Naive thymus-derived CD8-positive, alpha-beta T cell (primary cell): ENCODE results near the gene LARP4B. TPM values are rescaled to one million over a fixed set of nuclear protein-coding genes. Genes with fewer than 3 reads are reported as not detected.
A peak's percentile ranks its signal among the peaks of the same experiment; 100 is the strongest.

Source experiments
- ATAC-seq, 2 donors: fragments of 150-1000 bp; cut with Tn5 transposase in 1 of 2; sonication (Bioruptor Pico), chemical (Tn5 transposase) in 1 of 2; 1 replicate in 1 of 2; 2 replicates in 1 of 2; pipeline ENCODE4 v1.10.0; 2021; ENCODE audit warnings: mild to moderate bottlenecking in 2 of 2, moderate library complexity in 2 of 2
- POLR2A ChIA-PET: fragments of 350-600 bp; sonication (Branson Sonifier 250); formaldehyde crosslinking; loops from one replicate; lab custom pipeline; 2021; ENCODE audit warnings: antibody characterized with exemption; lab: Charles Lee
- DNase-seq, 10 donors: peaks; one replicate each; pipeline versions ENCODE4 v3.0.0 to v3.0.0-alpha.2; 2020 to 2022
- H3K27ac Mint-ChIP-seq, 10 donors: one replicate each; pipeline ENCODE4 v1.8.0; 2020 to 2022; ENCODE audit warnings: mild to moderate bottlenecking in 10 of 10, mixed read lengths in 10 of 10, moderate library complexity in 4 of 10, inconsistent platforms in 1 of 10
- H3K27me3 Mint-ChIP-seq, 5 donors: one replicate each; pipeline ENCODE4 v1.8.0; 2021 to 2022; ENCODE audit warnings: mixed read lengths in 5 of 5
- H3K36me3 Mint-ChIP-seq, 3 donors: one replicate each; pipeline ENCODE4 v1.8.0; 2020 to 2022; ENCODE audit warnings: mixed read lengths in 3 of 3, mild to moderate bottlenecking in 2 of 3, inconsistent platforms in 1 of 3
- H3K4me1 Mint-ChIP-seq, 4 donors: one replicate each; pipeline ENCODE4 v1.8.0; 2021 to 2022; ENCODE audit warnings: mixed read lengths in 4 of 4
- H3K4me3 Mint-ChIP-seq, 10 donors: one replicate each; pipeline ENCODE4 v1.8.0; 2020 to 2022; ENCODE audit warnings: mild to moderate bottlenecking in 10 of 10, mixed read lengths in 10 of 10, moderate library complexity in 6 of 10, inconsistent platforms in 1 of 10
- H3K9me3 Mint-ChIP-seq, 9 donors: one replicate each; pipeline ENCODE4 v1.8.0; 2020 to 2022; ENCODE audit warnings: mixed read lengths in 9 of 9, mild to moderate bottlenecking in 3 of 9, inconsistent platforms in 1 of 9, moderate library complexity in 1 of 9
- polyA plus RNA-seq, 3 donors: library from polyadenylated mRNA; unstranded; fragments of 300-500 nt; fragmentation: Illumina TruSeq; gene quantifications; one replicate each; pipeline ENCODE4 v1.2.3, GENCODE V29; 2021
- total RNA-seq, 8 experiments: library from RNA in 2 of 8; stranded (reverse) in 2 of 8; gene quantifications; one replicate each; pipeline ENCODE4 v1.2.3 and lab custom pipeline; 2021 to 2026

The LARP4B gene
- total and polyA plus RNA-seq, 5 experiments from 2014 or later: 22.8 to 94.8 (median 40.5) TPM

- ATAC-seq: no peak
- no peak overlapping the region for H3K27ac Mint-ChIP-seq
Observed at GRCh38 chr10:955127-955819, 23.8 kb upstream of the LARP4B start.

GRCh38 chr10:954396-954795 is 22.9 kb upstream of the LARP4B start:
- Mint-ChIP-seq H3K4me3 (no peak overlapping the region), H3K27ac (no peak overlapping the region), H3K27me3 (peaks cover 0 to 7% (median 2%) of the 10 kb centered on the region in 5 donors), H3K4me1 (peaks cover 0 to 3% (median 0%) of the 10 kb centered on the region in 4 donors), H3K9me3 (no peaks in the 10 kb centered on the region), H3K36me3 (no peaks in the 10 kb centered on the region)
- ATAC-seq (no peak), DNase-seq (no peak)
- POLR2A ChIA-PET: interaction anchor here (1.3 kb wide), 1 partner anchor 14 kb away, joined by 3 read pairs; no protein-coding TSS in a partner anchor

More at GRCh38 chr10:955127-955819, 23.8 kb upstream of the LARP4B start:
- no peak for DNase-seq
- POLR2A ChIA-PET: no interaction called here
- Mint-ChIP-seq H3K4me3 (no peak overlapping the region), H3K27me3 (peaks cover 2 to 12% (median 3%) of the 10 kb centered on the region in 5 donors), H3K9me3 (no peaks in the 10 kb centered on the region), H3K4me1 (peaks cover 0 to 3% (median 0%) of the 10 kb centered on the region in 4 donors), H3K36me3 (no peaks in the 10 kb centered on the region)

- H3K27me3 Mint-ChIP-seq: peaks cover 0 to 5% (median 2%) of the 10 kb centered on the region in 5 donors
- no peak overlapping the region for H3K27ac Mint-ChIP-seq
- H3K4me1 Mint-ChIP-seq: peaks cover 0 to 3% (median 0%) of the 10 kb centered on the region in 4 donors
- H3K9me3 Mint-ChIP-seq: no peaks in the 10 kb centered on the region
- POLR2A ChIA-PET: interaction anchor here (1.3 kb wide), 1 partner anchor 13 kb away, joined by 3 read pairs; no protein-coding TSS in a partner anchor
- H3K36me3 Mint-ChIP-seq: no peaks in the 10 kb centered on the region
- H3K4me3 Mint-ChIP-seq: no peak overlapping the region
- ATAC-seq: no peak
- DNase-seq: no peak
Observed at GRCh38 chr10:953836-954235, 22.3 kb upstream of the LARP4B start.

- H3K4me1 Mint-ChIP-seq: peaks cover 0 to 4% (median 3%) of the 10 kb centered on the region in 4 donors
- no peak for ATAC-seq
- H3K27ac Mint-ChIP-seq: no peak overlapping the region
- H3K4me3 Mint-ChIP-seq: no peak overlapping the region
- H3K9me3 Mint-ChIP-seq: no peaks in the 10 kb centered on the region
- DNase-seq: no peak
- peaks cover 0 to 2% (median 0%) of the 10 kb centered on the region in 5 donors for H3K27me3 Mint-ChIP-seq
- POLR2A ChIA-PET: no interaction called here
- no peaks in the 10 kb centered on the region for H3K36me3 Mint-ChIP-seq
Observed at GRCh38 chr10:949446-949845, 17.9 kb upstream of the LARP4B start.

- no peak overlapping the region for H3K4me3 Mint-ChIP-seq
- DNase-seq (no peak), ATAC-seq (no peak)
- POLR2A ChIA-PET: no interaction called here
- no peaks in the 10 kb centered on the region for H3K9me3 Mint-ChIP-seq
- H3K27me3 Mint-ChIP-seq: peaks cover 0 to 2% (median 0%) of the 10 kb centered on the region in 5 donors
- H3K36me3 Mint-ChIP-seq: no peaks in the 10 kb centered on the region
- peaks cover 0 to 12% (median 9%) of the 10 kb centered on the region in 4 donors for H3K4me1 Mint-ChIP-seq
- no peak overlapping the region for H3K27ac Mint-ChIP-seq
Observed at GRCh38 chr10:948347-948746, 16.8 kb upstream of the LARP4B start.

- H3K9me3 Mint-ChIP-seq: no peaks in the 10 kb centered on the region
- DNase-seq: no peak
- ATAC-seq: no peak
- peaks cover 0 to 2% (median 0%) of the 10 kb centered on the region in 5 donors for H3K27me3 Mint-ChIP-seq
- H3K4me1 Mint-ChIP-seq: peaks cover 0 to 12% (median 9%) of the 10 kb centered on the region in 4 donors
- H3K4me3 Mint-ChIP-seq: no peak overlapping the region
- POLR2A ChIA-PET: no interaction called here
- no peaks in the 10 kb centered on the region for H3K36me3 Mint-ChIP-seq
- H3K27ac Mint-ChIP-seq: peak overlapping the region in 1 of 10 donors; percentile 41
Observed at GRCh38 chr10:947881-948280, 16.4 kb upstream of the LARP4B start.

- DNase-seq (no peak), ATAC-seq (no peak)
- no peaks in the 10 kb centered on the region for H3K36me3 Mint-ChIP-seq
- peaks cover 0 to 18% (median 11%) of the 10 kb centered on the region in 4 donors for H3K4me1 Mint-ChIP-seq
- POLR2A ChIA-PET: no interaction called here
- peaks cover 0 to 2% (median 0%) of the 10 kb centered on the region in 5 donors for H3K27me3 Mint-ChIP-seq
- H3K9me3 Mint-ChIP-seq: no peaks in the 10 kb centered on the region
- H3K27ac Mint-ChIP-seq: no peak overlapping the region
- no peak overlapping the region for H3K4me3 Mint-ChIP-seq
Observed at GRCh38 chr10:947051-947450, 15.5 kb upstream of the LARP4B start.

- ATAC-seq (no peak), DNase-seq (no peak)
- H3K27ac Mint-ChIP-seq: peak overlapping the region in 1 of 10 donors; percentile 67
- POLR2A ChIA-PET: no interaction called here
- no peaks in the 10 kb centered on the region for H3K9me3 Mint-ChIP-seq
- H3K36me3 Mint-ChIP-seq: no peaks in the 10 kb centered on the region
- peaks cover 0 to 24% (median 13%) of the 10 kb centered on the region in 4 donors for H3K4me1 Mint-ChIP-seq
- no peak overlapping the region for H3K4me3 Mint-ChIP-seq
- H3K27me3 Mint-ChIP-seq: no peaks in the 10 kb centered on the region
Observed at GRCh38 chr10:945778-946177, 14.3 kb upstream of the LARP4B start.

- POLR2A ChIA-PET: interaction anchor here (0.6 to 1.6 kb wide), 2 partner anchors 13 to 21 kb away, joined by 3 to 5 read pairs; partner anchors contain the start of gene LARP4B
- DNase-seq (no peak), ATAC-seq (peak; percentile 39 to 50)
- no peaks in the 10 kb centered on the region for H3K27me3 Mint-ChIP-seq
- H3K4me1 Mint-ChIP-seq: peaks cover 4 to 34% (median 22%) of the 10 kb centered on the region in 4 donors
- peak overlapping the region in 8 of 10 donors; percentile 24 to 82 (median 58) for H3K27ac Mint-ChIP-seq
- H3K9me3 Mint-ChIP-seq: no peaks in the 10 kb centered on the region
- peak overlapping the region in 7 of 10 donors; percentile 16 to 52 (median 22) for H3K4me3 Mint-ChIP-seq
- no peaks in the 10 kb centered on the region for H3K36me3 Mint-ChIP-seq
Observed at GRCh38 chr10:944034-944831, 12.7 kb upstream of the LARP4B start.

GRCh38 chr10:943334-944033 is 12.0 kb upstream of the LARP4B start:
- DNase-seq: no peak
- H3K36me3 Mint-ChIP-seq: no peaks in the 10 kb centered on the region
- no peaks in the 10 kb centered on the region for H3K27me3 Mint-ChIP-seq
- H3K9me3 Mint-ChIP-seq: no peaks in the 10 kb centered on the region
- no peak for ATAC-seq
- POLR2A ChIA-PET: interaction anchor here (1.6 kb wide), 1 partner anchor 12 kb away, joined by 5 read pairs; the partner anchor contains the start of gene LARP4B
- H3K4me1 Mint-ChIP-seq: peaks cover 11 to 41% (median 29%) of the 10 kb centered on the region in 4 donors
- H3K27ac Mint-ChIP-seq: peak overlapping the region in 2 of 10 donors; percentile 25 to 38
- H3K4me3 Mint-ChIP-seq: no peak overlapping the region

GRCh38 chr10:938941-939678 is 7.6 kb upstream of the LARP4B start:
- POLR2A ChIA-PET: interaction anchor here (1.5 kb wide), 1 partner anchor 49 kb away, joined by 4 read pairs; the partner anchor contains the start of gene GTPBP4
- Mint-ChIP-seq H3K36me3 (no peaks in the 10 kb centered on the region), H3K4me3 (peak overlapping the region; percentile 39 to 83 (median 70)), H3K27me3 (no peaks in the 10 kb centered on the region), H3K27ac (peak overlapping the region; percentile 77 to 95 (median 89)), H3K9me3 (no peaks in the 10 kb centered on the region), H3K4me1 (peaks cover 11 to 39% (median 23%) of the 10 kb centered on the region in 4 donors)
- DNase-seq (peak in 6 of 10 donors; percentile 24 to 47 (median 32)), ATAC-seq (peak; percentile 94 to 96)
